WTC11 (cell line): ENCODE results near the gene GBF1.

ENCODE experiments used
- ELF4 ChIP-seq: sonication (generic); formaldehyde crosslinking; IDR thresholded peaks from 2 replicates; pipeline ENCODE4 v1.8.1; 2022; ENCODE audit warnings: low read depth, mild to moderate bottlenecking, moderate library complexity, missing genetic modification reagents
- JUN ChIP-seq: sonication (generic); formaldehyde crosslinking; IDR thresholded peaks from 2 replicates; pipeline ENCODE4 v1.8.0; 2023; ENCODE audit warnings: mild to moderate bottlenecking, missing genetic modification reagents
- NFYB ChIP-seq: sonication (generic); formaldehyde crosslinking; conservative IDR thresholded peaks from 2 replicates; pipeline ENCODE4 v1.8.0; 2022; ENCODE audit warnings: low read depth, missing genetic modification reagents
- NR2C2 ChIP-seq: sonication (generic); formaldehyde crosslinking; IDR thresholded peaks from 2 replicates; pipeline ENCODE4 v1.8.0; 2022; ENCODE audit warnings: mild to moderate bottlenecking, missing genetic modification reagents
- ZBTB21 ChIP-seq: sonication (generic); formaldehyde crosslinking; IDR thresholded peaks from 2 replicates; pipeline ENCODE4 v1.8.1; 2023; ENCODE audit warnings: mild to moderate bottlenecking, missing genetic modification reagents, borderline replicate concordance
- ZNF138 ChIP-seq: sonication (generic); formaldehyde crosslinking; conservative IDR thresholded peaks from 2 replicates; pipeline ENCODE4 v1.8.1; 2022; ENCODE audit warnings: mild to moderate bottlenecking, moderate library complexity, missing genetic modification reagents
- TF ChIP-seq, protein P1 (sequence below): fragments of 200-600 bp; IDR thresholded peaks from 2 replicates; pipeline ENCODE4 v1.8.0; 2022; ENCODE audit warnings: antibody characterized with exemption
- TF ChIP-seq, protein P2 (sequence below): sonication (generic); formaldehyde crosslinking; IDR thresholded peaks from 2 replicates; pipeline ENCODE4 v1.8.0; 2022; ENCODE audit warnings: mild to moderate bottlenecking, missing genetic modification reagents
- TF ChIP-seq, protein P3 (sequence below): sonication (generic); formaldehyde crosslinking; conservative IDR thresholded peaks from 2 replicates; pipeline ENCODE4 v1.8.1; 2022; ENCODE audit warnings: mild to moderate bottlenecking, missing genetic modification reagents
- TF ChIP-seq, protein P4 (sequence below): sonication (generic); formaldehyde crosslinking; IDR thresholded peaks from 2 replicates; pipeline ENCODE4 v1.8.1; 2023; ENCODE audit warnings: mild to moderate bottlenecking, missing genetic modification reagents, borderline replicate concordance
- TF ChIP-seq, protein P5 (sequence below): sonication (generic); formaldehyde crosslinking; IDR thresholded peaks from 2 replicates; pipeline ENCODE4 v1.8.1; 2022; ENCODE audit warnings: mild to moderate bottlenecking, moderate library complexity, missing genetic modification reagents
- TF ChIP-seq, protein P6 (sequence below): sonication (generic); formaldehyde crosslinking; IDR thresholded peaks from 2 replicates; pipeline ENCODE4 v1.8.1; 2023; ENCODE audit warnings: mild to moderate bottlenecking, missing genetic modification reagents, moderate library complexity

DNA sequence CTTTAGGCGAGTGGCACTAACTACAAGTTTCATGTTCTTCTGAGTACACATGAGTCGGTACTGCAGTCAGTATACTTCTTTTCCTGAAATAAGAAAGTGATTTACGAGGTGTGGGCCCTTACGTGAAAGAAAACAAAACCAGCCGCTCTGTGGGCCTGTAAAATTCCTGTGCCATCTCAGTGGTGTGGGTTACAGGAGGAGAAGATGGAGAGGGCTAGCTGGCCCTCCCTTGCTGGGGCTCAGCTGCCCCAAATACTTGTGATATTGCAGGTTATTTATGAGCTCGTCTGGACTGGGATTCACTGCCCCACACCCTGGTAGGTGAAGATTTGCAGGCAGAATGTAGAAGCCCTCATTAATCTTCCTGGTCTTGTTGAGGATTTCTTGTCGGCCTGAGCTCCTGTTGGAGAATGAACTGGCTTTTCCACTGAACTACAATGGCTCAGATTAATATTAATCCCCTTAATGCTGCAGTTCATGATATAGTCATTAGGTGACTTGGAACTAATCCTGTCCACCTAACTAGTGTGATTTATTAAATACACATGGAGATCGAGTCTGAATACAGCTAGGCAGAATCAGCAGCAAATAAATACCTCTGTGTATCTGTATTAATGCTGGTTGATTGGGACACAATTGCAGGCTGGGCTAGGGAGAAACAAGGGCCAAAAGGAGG, 68.0 kb downstream of the GBF1 start:
- TF ChIP-seq, protein P1, sequence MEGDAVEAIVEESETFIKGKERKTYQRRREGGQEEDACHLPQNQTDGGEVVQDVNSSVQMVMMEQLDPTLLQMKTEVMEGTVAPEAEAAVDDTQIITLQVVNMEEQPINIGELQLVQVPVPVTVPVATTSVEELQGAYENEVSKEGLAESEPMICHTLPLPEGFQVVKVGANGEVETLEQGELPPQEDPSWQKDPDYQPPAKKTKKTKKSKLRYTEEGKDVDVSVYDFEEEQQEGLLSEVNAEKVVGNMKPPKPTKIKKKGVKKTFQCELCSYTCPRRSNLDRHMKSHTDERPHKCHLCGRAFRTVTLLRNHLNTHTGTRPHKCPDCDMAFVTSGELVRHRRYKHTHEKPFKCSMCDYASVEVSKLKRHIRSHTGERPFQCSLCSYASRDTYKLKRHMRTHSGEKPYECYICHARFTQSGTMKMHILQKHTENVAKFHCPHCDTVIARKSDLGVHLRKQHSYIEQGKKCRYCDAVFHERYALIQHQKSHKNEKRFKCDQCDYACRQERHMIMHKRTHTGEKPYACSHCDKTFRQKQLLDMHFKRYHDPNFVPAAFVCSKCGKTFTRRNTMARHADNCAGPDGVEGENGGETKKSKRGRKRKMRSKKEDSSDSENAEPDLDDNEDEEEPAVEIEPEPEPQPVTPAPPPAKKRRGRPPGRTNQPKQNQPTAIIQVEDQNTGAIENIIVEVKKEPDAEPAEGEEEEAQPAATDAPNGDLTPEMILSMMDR: no peak
- TF ChIP-seq ELF4: no peak
- no peak for TF ChIP-seq JUN (CRISPR knock-in tag)
- TF ChIP-seq, protein P2, sequence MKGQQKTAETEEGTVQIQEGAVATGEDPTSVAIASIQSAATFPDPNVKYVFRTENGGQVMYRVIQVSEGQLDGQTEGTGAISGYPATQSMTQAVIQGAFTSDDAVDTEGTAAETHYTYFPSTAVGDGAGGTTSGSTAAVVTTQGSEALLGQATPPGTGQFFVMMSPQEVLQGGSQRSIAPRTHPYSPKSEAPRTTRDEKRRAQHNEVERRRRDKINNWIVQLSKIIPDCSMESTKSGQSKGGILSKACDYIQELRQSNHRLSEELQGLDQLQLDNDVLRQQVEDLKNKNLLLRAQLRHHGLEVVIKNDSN (CRISPR knock-in tag): no peak
- TF ChIP-seq ZBTB21 (CRISPR knock-in tag): no peak
- TF ChIP-seq NR2C2 (CRISPR knock-in tag): no peak
- TF ChIP-seq, protein P3, sequence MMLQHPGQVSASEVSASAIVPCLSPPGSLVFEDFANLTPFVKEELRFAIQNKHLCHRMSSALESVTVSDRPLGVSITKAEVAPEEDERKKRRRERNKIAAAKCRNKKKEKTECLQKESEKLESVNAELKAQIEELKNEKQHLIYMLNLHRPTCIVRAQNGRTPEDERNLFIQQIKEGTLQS (CRISPR knock-in tag): no peak
- TF ChIP-seq, protein P4, sequence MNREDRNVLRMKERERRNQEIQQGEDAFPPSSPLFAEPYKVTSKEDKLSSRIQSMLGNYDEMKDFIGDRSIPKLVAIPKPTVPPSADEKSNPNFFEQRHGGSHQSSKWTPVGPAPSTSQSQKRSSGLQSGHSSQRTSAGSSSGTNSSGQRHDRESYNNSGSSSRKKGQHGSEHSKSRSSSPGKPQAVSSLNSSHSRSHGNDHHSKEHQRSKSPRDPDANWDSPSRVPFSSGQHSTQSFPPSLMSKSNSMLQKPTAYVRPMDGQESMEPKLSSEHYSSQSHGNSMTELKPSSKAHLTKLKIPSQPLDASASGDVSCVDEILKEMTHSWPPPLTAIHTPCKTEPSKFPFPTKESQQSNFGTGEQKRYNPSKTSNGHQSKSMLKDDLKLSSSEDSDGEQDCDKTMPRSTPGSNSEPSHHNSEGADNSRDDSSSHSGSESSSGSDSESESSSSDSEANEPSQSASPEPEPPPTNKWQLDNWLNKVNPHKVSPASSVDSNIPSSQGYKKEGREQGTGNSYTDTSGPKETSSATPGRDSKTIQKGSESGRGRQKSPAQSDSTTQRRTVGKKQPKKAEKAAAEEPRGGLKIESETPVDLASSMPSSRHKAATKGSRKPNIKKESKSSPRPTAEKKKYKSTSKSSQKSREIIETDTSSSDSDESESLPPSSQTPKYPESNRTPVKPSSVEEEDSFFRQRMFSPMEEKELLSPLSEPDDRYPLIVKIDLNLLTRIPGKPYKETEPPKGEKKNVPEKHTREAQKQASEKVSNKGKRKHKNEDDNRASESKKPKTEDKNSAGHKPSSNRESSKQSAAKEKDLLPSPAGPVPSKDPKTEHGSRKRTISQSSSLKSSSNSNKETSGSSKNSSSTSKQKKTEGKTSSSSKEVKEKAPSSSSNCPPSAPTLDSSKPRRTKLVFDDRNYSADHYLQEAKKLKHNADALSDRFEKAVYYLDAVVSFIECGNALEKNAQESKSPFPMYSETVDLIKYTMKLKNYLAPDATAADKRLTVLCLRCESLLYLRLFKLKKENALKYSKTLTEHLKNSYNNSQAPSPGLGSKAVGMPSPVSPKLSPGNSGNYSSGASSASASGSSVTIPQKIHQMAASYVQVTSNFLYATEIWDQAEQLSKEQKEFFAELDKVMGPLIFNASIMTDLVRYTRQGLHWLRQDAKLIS (CRISPR knock-in tag): no peak
- TF ChIP-seq NFYB (CRISPR knock-in tag): no peak
- TF ChIP-seq ZNF138 (CRISPR knock-in tag): no peak
- TF ChIP-seq, protein P5, sequence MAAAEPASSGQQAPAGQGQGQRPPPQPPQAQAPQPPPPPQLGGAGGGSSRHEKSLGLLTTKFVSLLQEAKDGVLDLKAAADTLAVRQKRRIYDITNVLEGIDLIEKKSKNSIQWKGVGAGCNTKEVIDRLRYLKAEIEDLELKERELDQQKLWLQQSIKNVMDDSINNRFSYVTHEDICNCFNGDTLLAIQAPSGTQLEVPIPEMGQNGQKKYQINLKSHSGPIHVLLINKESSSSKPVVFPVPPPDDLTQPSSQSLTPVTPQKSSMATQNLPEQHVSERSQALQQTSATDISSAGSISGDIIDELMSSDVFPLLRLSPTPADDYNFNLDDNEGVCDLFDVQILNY (CRISPR knock-in tag): no peak
- TF ChIP-seq, protein P6, sequence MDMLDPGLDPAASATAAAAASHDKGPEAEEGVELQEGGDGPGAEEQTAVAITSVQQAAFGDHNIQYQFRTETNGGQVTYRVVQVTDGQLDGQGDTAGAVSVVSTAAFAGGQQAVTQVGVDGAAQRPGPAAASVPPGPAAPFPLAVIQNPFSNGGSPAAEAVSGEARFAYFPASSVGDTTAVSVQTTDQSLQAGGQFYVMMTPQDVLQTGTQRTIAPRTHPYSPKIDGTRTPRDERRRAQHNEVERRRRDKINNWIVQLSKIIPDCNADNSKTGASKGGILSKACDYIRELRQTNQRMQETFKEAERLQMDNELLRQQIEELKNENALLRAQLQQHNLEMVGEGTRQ: no peak
